ENCODE measurements around the gene CAPN14. TPM values are rescaled to one million over a fixed set of nuclear protein-coding genes. Genes with fewer than 3 reads are reported as not detected.

The CAPN14 gene
- total and polyA plus RNA-seq, 12 donors = 0.10 to 0.28 (median 0.11) TPM; not detected in 5

DNA sequence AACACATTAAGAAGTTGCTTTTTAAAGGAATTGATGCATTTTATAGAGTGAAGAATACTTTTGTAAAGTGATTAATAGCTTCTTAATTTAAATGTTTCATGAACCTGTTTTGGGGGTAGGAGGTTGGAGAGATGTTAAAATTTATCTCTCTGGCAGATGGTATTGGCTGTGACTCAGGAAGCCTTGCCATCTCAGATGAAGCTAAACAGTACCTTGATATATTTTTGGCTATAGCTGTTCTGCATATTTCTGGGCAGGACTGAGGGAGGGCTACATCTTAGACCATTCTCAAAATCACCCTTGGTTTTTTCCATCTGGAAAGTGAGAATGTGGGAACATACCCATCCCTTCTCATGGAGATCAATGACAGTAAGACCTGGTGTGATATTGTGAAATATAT, 13.4 kb downstream of the CAPN14 start:
- Histone ChIP-seq H3K4me1 (replicated peaks in 1 of 2) (no peaks in the 10 kb centered on the region), H3K4me3 (no peak overlapping the region), H3K9me3 (replicated peaks in 1 of 3) (no peaks in the 10 kb centered on the region), H3K27me3 (no peaks in the 10 kb centered on the region), H3K27ac (no peak overlapping the region), H3K36me3 (replicated peaks in 1 of 2) (no peaks in the 10 kb centered on the region)
- TF ChIP-seq, protein P1, sequence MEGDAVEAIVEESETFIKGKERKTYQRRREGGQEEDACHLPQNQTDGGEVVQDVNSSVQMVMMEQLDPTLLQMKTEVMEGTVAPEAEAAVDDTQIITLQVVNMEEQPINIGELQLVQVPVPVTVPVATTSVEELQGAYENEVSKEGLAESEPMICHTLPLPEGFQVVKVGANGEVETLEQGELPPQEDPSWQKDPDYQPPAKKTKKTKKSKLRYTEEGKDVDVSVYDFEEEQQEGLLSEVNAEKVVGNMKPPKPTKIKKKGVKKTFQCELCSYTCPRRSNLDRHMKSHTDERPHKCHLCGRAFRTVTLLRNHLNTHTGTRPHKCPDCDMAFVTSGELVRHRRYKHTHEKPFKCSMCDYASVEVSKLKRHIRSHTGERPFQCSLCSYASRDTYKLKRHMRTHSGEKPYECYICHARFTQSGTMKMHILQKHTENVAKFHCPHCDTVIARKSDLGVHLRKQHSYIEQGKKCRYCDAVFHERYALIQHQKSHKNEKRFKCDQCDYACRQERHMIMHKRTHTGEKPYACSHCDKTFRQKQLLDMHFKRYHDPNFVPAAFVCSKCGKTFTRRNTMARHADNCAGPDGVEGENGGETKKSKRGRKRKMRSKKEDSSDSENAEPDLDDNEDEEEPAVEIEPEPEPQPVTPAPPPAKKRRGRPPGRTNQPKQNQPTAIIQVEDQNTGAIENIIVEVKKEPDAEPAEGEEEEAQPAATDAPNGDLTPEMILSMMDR (IDR thresholded peaks at IDR 0.05) = no peak
- no peak for TF ChIP-seq POLR2A (IDR thresholded peaks at IDR 0.05)
- DNase-seq = no peak
- intact Hi-C loops (cut with DNase I) = no loop called here

DNA sequence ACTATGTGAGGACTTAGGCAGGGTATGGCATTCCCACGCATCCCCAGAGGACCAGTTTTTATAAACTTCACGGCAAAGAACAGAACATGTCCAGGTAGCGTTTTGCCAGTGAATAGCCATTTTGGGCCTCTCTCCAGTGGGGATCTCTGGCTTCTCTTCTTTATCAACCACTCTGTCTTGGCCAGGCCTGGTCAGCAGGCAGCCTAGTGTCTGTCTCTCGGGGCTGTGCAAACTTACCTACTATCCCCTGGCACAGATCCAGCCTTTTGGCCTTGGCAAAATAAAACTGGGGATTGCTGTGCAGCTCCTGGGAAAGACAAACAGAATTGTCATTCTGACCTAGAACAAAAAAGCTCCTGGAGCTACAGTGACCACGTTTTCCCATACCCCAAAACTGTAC, 14.5 kb downstream of the CAPN14 start:
- H3K36me3 ChIP-seq (replicated peaks in 1 of 2) = no peaks in the 10 kb centered on the region
- intact Hi-C loops (cut with DNase I) = no loop called here
- no peaks in the 10 kb centered on the region for H3K27me3 ChIP-seq
- no peaks in the 10 kb centered on the region for H3K9me3 ChIP-seq (replicated peaks in 1 of 3)
- H3K27ac ChIP-seq = no peak overlapping the region
- WGBS, 4 donors = 69 to 82% (median 72%) methylated on average over 5 of the region's 5 CpGs
- H3K4me1 ChIP-seq (replicated peaks in 1 of 2) = no peaks in the 10 kb centered on the region
- no peak overlapping the region for H3K4me3 ChIP-seq
- no peak for TF ChIP-seq POLR2A (IDR thresholded peaks at IDR 0.05)
- TF ChIP-seq, protein P1 (IDR thresholded peaks at IDR 0.05) = no peak
- no peak for DNase-seq

DNA sequence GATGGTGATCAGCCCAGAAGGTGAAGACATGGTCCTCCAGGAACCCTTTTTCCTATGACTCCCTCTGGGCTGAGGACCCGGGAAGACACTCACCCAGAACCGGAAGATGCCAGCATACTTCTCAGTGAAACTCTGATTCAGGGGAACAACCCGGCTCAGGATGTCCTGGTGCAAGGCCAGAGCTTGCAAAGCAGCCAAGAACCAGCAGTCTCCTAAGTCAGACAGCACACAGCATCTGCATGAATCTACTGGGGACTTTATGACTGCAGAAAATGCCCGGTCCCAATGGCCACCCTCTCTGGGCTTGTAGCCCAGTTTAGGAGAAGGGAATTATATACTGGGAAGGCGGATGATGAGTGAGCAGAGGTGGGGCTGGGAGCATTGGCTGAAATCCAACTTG, 15.3 kb downstream of the CAPN14 start:
- TF ChIP-seq, protein P1 (IDR thresholded peaks at IDR 0.05) = no peak
- no peak for TF ChIP-seq POLR2A (IDR thresholded peaks at IDR 0.05)
- Histone ChIP-seq H3K9me3 (replicated peaks in 1 of 3) (no peaks in the 10 kb centered on the region), H3K36me3 (replicated peaks in 1 of 2) (no peaks in the 10 kb centered on the region), H3K4me3 (no peak overlapping the region), H3K4me1 (replicated peaks in 1 of 2) (no peaks in the 10 kb centered on the region), H3K27me3 (no peaks in the 10 kb centered on the region), H3K27ac (no peak overlapping the region)
- DNase-seq = no peak
- intact Hi-C loops (cut with DNase I) = no loop called here
- 75 to 89% (median 83%) methylated on average over 2 to 5 of the region's 5 CpGs for WGBS, 4 donors

DNA sequence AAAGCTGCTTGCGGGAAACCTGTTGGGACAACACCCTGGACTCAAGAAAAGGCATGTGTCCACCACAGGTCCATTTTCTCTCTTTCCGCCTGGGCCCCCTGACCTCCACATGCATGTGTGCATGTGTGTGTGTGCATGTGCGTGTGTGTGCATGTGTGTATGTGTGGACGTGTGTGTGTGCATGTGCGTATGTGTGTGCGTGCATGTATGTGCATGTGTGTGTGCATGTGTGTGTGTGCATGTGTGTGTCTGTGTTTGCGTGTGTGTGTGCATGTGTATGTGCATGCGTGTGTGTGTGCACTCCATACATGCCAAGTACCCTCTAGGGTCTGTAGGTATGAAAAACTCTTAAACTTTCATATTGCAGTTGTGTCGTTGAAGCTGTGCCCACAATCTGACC, 16.3 kb downstream of the CAPN14 start:
- intact Hi-C loops (cut with DNase I) = no loop called here
- 75 to 81% (median 78%) methylated on average over 9 of the region's 9 CpGs for whole genome bisulfite sequencing, 4 donors
- no peak overlapping the region for H3K27ac ChIP-seq
- TF ChIP-seq POLR2A (IDR thresholded peaks at IDR 0.05) = no peak
- no peak for DNase-seq
- no peaks in the 10 kb centered on the region for H3K27me3 ChIP-seq
- H3K4me3 ChIP-seq = no peak overlapping the region
- H3K4me1 ChIP-seq (replicated peaks in 1 of 2) = no peaks in the 10 kb centered on the region
- no peaks in the 10 kb centered on the region for H3K36me3 ChIP-seq (replicated peaks in 1 of 2)
- H3K9me3 ChIP-seq (replicated peaks in 1 of 3) = no peaks in the 10 kb centered on the region

DNA sequence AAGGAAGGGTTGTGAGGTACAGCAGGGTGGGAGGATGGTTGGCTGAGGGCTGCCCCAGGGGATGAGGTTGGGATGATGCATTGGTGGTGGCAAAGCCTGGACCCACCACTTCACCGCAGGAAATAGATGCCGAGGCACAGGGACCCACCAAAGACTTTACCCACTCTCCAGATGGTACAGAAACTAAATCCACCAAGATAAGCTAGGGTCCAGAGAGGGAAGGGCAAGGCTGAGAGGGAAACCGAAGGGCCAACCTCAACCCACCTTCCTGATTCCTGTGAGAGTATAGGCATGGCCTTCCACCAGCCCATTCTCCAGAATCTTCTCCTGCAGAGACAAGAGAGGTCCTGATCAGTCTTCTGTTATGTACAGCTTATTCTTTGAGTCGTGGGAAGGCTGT, 18.1 kb downstream of the CAPN14 start:
- Histone ChIP-seq H3K36me3 (replicated peaks in 1 of 2) (no peaks in the 10 kb centered on the region), H3K9me3 (replicated peaks in 1 of 3) (no peaks in the 10 kb centered on the region), H3K27ac (no peak overlapping the region), H3K4me1 (replicated peaks in 1 of 2) (no peaks in the 10 kb centered on the region), H3K4me3 (no peak overlapping the region), H3K27me3 (no peaks in the 10 kb centered on the region)
- 60 to 84% (median 71%) methylated on average over 4 of the region's 4 CpGs for WGBS, 4 donors
- DNase-seq = no peak
- intact Hi-C loops (cut with DNase I) = no loop called here
- TF ChIP-seq, protein P1 (IDR thresholded peaks at IDR 0.05) = no peak
- no peak for TF ChIP-seq POLR2A (IDR thresholded peaks at IDR 0.05)

Measured in adrenal gland (tissue), 12 donors.